HL-60 (cell line): ENCODE data around the gene FOCAD.

Experiments
- CTCF ChIP-seq: IDR thresholded peaks from one replicate; pipeline ENCODE4 v1.5.1; 2011; ENCODE audit warnings: low read length, control low read depth, inconsistent platforms; ENCODE audit not compliant: insufficient read depth
- POLR2AphosphoS5 ChIP-seq: IDR thresholded peaks from 2 replicates; pipeline ENCODE4 v1.6.1; 2012; ENCODE audit warnings: low read depth
- REST ChIP-seq: IDR thresholded peaks from 2 replicates; pipeline ENCODE4 v1.6.1; 2012; ENCODE audit warnings: low read depth; ENCODE audit not compliant: insufficient replicate concordance
- SPI1 ChIP-seq: IDR thresholded peaks from 2 replicates; pipeline ENCODE4 v1.6.1; 2012; ENCODE audit warnings: low read depth, mild to moderate bottlenecking, borderline replicate concordance

GRCh38 chr9:20908461-20908860 lies 224.4 kb downstream of the FOCAD start:
- TF ChIP-seq CTCF (no peak), POLR2AphosphoS5 (no peak), REST (no peak), SPI1 (no peak)
